AG10803 (cell line): ENCODE data around the gene UBXN10.
"Not testable (repeated sequence)": the region's sequence is repeated elsewhere in the genome, so short reads cannot be mapped to it uniquely, and the experiment has no call there.

Experiments
- DNase-seq: peaks from one replicate; pipeline ENCODE4 v3.0.0; 2010; ENCODE audit warnings: low read depth
- H3K4me3 ChIP-seq: 2 replicates; pipeline ENCODE4 v1.5.1; 2011; ENCODE audit warnings: mild to moderate bottlenecking, low read length, control low read depth
- TF ChIP-seq, protein P1 (sequence below): conservative IDR thresholded peaks from 2 replicates; pipeline ENCODE4 v1.5.1; 2011; ENCODE audit warnings: mild to moderate bottlenecking, low read length, control low read depth, inconsistent platforms

UBXN10 gene

DNA sequence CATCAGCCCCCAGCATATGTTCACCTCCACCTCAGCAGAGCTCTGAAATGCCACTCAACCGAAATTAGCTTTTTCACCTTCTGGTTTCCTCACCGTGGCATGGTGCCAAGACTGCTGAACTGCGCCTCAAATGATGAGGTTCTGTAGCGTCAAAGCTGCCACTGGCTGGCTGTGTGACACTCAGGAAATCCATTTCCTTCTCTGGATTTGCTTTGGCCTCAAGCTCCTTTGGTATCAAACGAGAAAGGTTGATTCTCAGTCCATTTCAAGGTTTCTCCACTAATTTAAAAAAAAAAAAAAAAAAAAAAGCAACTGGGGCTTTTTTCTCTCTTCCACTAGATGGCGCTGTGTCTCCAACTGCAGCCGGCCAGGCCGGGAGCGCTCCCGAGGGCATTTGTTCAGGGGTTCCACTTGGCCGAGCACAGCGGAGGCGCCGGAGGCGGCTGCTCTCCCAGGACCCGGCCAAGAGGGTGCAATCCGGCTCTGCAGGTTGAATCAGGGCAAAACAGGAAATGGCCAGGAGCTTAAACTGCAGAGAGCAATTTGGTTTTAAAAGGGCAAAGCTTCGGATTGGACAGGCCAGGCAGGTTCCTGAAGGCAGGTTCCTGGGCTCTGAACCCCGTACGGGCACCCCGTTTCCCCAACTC, 26.9 kb downstream of the UBXN10 start:
- peak; percentile 41 for DNase-seq
- no peak overlapping the region for H3K4me3 ChIP-seq
- TF ChIP-seq, protein P1, sequence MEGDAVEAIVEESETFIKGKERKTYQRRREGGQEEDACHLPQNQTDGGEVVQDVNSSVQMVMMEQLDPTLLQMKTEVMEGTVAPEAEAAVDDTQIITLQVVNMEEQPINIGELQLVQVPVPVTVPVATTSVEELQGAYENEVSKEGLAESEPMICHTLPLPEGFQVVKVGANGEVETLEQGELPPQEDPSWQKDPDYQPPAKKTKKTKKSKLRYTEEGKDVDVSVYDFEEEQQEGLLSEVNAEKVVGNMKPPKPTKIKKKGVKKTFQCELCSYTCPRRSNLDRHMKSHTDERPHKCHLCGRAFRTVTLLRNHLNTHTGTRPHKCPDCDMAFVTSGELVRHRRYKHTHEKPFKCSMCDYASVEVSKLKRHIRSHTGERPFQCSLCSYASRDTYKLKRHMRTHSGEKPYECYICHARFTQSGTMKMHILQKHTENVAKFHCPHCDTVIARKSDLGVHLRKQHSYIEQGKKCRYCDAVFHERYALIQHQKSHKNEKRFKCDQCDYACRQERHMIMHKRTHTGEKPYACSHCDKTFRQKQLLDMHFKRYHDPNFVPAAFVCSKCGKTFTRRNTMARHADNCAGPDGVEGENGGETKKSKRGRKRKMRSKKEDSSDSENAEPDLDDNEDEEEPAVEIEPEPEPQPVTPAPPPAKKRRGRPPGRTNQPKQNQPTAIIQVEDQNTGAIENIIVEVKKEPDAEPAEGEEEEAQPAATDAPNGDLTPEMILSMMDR = peak; percentile 75

DNA sequence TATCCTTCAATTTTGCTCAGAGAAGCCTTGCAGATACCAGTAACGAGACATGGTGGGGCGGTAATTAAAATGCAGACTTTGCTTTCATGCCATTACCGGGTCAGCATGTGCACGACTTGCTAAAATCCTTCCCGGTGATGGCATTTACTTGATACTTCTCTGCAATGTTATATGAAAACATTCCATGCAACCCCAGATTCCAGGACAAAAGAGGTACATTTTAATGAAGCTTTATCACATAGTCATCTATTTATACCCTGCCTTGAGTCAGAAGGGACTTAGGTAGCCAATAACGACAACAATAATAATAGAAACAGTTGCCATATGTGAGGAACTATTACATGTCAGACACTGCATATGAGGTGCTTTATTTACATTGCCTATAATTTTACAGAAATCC, 29.8 kb downstream of the UBXN10 start:
- DNase-seq = no peak
- H3K4me3 ChIP-seq = no peak overlapping the region
- TF ChIP-seq, protein P1 = no peak

DNA sequence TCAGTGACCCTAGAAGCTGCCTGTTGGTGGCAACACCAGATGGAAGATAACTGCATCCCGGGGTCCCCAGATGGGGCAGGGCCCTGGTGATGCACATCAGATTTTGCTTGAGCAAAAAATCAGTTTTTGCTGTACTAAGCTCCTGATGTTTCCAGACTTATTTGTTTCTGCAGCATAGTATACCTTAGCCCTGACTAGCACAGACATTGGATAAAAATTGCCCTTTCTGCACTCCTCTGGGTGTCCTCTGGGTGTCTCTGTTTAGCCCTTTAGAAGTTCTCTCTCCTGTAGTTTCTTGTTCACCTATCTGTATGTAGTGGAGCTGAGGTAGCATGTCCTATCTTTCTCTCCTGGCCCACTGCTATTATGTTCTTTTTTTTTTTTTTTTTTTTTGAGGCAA, 30.7 kb downstream of the UBXN10 start:
- H3K4me3 ChIP-seq = no peak overlapping the region
- DNase-seq = peak; percentile 7
- TF ChIP-seq, protein P1 = peak; percentile 41

DNA sequence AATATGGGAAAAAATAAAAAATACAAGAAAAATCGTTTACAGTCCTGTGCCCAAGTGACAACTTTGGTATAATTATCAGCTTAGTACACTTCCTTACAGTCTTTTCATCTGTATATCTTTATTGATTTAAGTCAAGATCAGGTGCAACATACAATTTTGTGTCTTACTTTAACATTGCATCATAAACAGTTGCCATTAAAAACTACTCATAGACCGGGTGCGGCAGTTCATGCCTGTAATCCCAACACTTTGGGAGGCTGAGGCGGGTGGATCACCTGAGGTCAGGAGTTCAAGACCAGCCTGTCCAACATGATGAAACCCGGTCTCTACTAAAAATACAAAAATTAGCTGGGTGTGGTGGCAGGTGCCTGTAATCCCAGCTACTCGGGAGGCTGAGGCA, 33.2 kb downstream of the UBXN10 start:
- not testable (repeated sequence) for H3K4me3 ChIP-seq, DNase-seq

DNA sequence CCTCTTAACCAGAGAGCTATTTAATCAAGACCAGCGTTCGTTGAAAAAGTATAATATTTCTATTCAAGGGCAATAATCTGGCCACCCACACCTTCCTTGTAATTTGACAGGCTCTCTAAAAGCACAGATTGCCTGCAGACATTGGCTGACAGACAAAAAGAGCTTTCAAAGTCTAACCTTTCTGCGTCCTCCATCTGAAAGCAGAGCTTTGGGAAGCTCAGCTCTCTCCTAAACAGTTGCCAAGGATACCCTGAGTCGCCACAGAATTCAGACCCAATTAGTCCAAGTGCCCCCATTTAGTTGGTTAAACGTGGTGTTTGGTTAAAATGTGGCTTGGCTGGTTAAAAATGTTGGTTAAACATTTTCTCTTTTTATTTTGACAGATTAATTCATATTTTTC, 34.1 kb downstream of the UBXN10 start:
- DNase-seq = no peak
- TF ChIP-seq, protein P1 = no peak

DNA sequence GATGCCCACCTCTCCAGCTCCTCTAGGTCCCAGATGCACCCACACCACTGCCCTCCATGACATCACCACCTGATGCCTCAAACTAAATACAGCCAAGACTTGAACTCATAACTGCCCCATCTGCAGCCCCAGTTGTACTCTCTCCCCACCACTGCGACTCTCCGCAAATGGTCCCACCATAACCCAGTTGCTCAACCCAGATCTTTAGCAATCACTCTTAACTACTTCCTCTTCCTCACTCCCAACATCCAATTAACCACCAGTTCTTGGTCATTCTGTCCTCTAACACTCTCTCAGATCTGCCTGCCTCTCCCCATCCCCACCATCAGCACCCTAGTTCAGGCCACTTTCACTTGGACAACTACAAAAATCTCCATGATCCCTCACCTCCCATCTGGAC, 37.2 kb downstream of the UBXN10 start:
- no peak overlapping the region for H3K4me3 ChIP-seq
- no peak for DNase-seq
- TF ChIP-seq, protein P1 = no peak

More for the DNA sequence above, 34.1 kb downstream of the UBXN10 start:
- H3K4me3 ChIP-seq = no peak overlapping the region

DNA sequence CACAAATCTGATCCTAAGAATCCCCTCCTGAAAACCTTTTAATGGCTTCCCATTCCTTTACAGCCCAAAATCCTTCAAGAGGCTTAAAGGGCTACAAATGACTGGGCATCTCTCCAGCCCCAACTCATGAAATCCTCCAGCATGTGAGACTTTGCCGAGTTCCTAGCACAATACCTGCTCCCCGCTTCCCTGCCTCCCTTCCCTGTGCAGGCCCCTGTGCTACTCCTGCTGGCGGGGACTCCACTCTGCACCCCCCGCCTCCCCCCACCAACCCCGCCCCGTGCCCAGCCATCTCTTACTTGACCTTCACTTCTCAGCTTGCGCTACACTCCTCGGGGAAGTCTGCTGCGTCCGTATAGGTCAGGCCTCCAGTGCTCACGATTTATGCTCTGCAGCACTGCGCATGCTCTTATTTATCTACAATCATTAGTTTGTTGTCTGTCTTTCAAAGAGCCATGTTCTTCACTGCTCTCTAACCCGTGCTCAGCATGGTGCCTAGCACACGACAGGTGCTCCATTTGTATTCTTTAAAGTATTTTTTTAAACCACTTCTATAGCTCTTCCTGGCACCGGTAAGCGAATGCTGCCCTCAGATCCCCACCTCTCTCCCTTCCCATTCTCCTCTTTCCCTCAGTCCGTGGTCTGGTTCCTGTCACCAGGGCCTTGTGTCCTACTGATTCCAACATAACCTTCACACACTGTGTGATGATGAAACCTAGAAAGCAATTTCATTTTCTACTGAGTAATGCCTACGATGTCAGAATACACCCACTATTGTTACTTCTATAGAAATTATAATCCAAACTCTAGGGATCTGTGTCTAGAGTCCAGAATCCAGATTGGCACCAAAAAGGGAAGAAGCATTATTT, 37.9 kb downstream of the UBXN10 start:
- H3K4me3 ChIP-seq = no peak overlapping the region
- TF ChIP-seq, protein P1 = no peak
- no peak for DNase-seq
